Neuronal stem cell (in vitro differentiated cells): Measurements from ENCODE around the gene FLVCR2.

Source experiments
- DNase-seq: peaks from one replicate; pipeline ENCODE4 v3.0.0-alpha.2; 2013; ENCODE audit warnings: low spot score
- H2AFZ ChIP-seq: one replicate; pipeline ENCODE4 v1.6.1; 2013; ENCODE audit warnings: mild to moderate bottlenecking, low read length, inconsistent platforms
- H2AK5ac ChIP-seq: 2 replicates; pipeline ENCODE4 v1.6.1; 2013; ENCODE audit warnings: low read depth, mild to moderate bottlenecking, inconsistent platforms, low read length, moderate library complexity, mixed read lengths
- H2BK120ac ChIP-seq: 2 replicates; pipeline ENCODE4 v1.6.1; 2013; ENCODE audit warnings: low read depth, mild to moderate bottlenecking, inconsistent platforms, low read length, moderate library complexity, mixed read lengths
- H2BK12ac ChIP-seq: one replicate; pipeline ENCODE4 v1.6.1; 2013; ENCODE audit warnings: low read length, inconsistent platforms
- H2BK15ac ChIP-seq: 2 replicates; pipeline ENCODE4 v1.6.1; 2013; ENCODE audit warnings: mild to moderate bottlenecking, low read length, inconsistent platforms, mixed read lengths
- H2BK5ac ChIP-seq: one replicate; pipeline ENCODE4 v1.6.1; 2013; ENCODE audit warnings: inconsistent platforms, mild to moderate bottlenecking, low read length, moderate library complexity
- H3K14ac ChIP-seq: one replicate; pipeline ENCODE4 v1.6.1; 2013; ENCODE audit warnings: low read length, inconsistent platforms
- H3K18ac ChIP-seq: 2 replicates; pipeline ENCODE4 v1.6.1; 2013; ENCODE audit warnings: low read length, inconsistent platforms
- H3K23ac ChIP-seq: 2 replicates; pipeline ENCODE4 v1.6.1; 2013; ENCODE audit warnings: low read depth, mild to moderate bottlenecking, mixed read lengths, low read length, inconsistent platforms; ENCODE audit not compliant: poor library complexity
- H3K27ac ChIP-seq: replicated peaks from 3 replicates; pipeline ENCODE4 v1.5.1; 2013; ENCODE audit warnings: low read length, inconsistent platforms
- H3K27me3 ChIP-seq, 3 experiments: 2 replicates each; pipeline ENCODE4 v1.6.1; 2013; ENCODE audit warnings: low read length in 3 of 3, mild to moderate bottlenecking in 2 of 3, inconsistent platforms in 1 of 3, low read depth in 1 of 3, mixed read lengths in 1 of 3, moderate library complexity in 1 of 3; ENCODE audit not compliant: control insufficient read depth in 3 of 3, insufficient read depth in 3 of 3
- H3K36me3 ChIP-seq, 2 donors: replicated peaks in 1 of 2; 2 replicates each; pipeline ENCODE4 v1.6.1; 2013; ENCODE audit warnings: low read length in 2 of 2; ENCODE audit not compliant: control insufficient read depth in 2 of 2, insufficient read depth in 2 of 2
- H3K4ac ChIP-seq: 2 replicates; pipeline ENCODE4 v1.6.1; 2013; ENCODE audit warnings: inconsistent platforms, mild to moderate bottlenecking, low read length, moderate library complexity
- H3K4me1 ChIP-seq, 2 donors: 1 replicate in 1 of 2; 2 replicates in 1 of 2; pipeline ENCODE4 v1.6.1; 2013; ENCODE audit warnings: low read length in 2 of 2, low read depth in 1 of 2; ENCODE audit not compliant: control insufficient read depth in 2 of 2, insufficient read depth in 1 of 2
- H3K4me2 ChIP-seq: one replicate; pipeline ENCODE4 v1.6.1; 2013; ENCODE audit warnings: mild to moderate bottlenecking, low read length, inconsistent platforms; ENCODE audit not compliant: insufficient read depth, poor library complexity, severe bottlenecking
- H3K4me3 ChIP-seq, 2 donors: 2 replicates each; pipeline ENCODE4 v1.5.1; 2013; ENCODE audit warnings: low read length in 2 of 2, mild to moderate bottlenecking in 2 of 2, inconsistent platforms in 1 of 2, moderate library complexity in 1 of 2
- H3K79me1 ChIP-seq: one replicate; pipeline ENCODE4 v1.6.1; 2013; ENCODE audit warnings: low read depth, mild to moderate bottlenecking, inconsistent platforms, low read length, moderate library complexity
- H3K9ac ChIP-seq: one replicate; pipeline ENCODE4 v1.6.1; 2013; ENCODE audit warnings: mild to moderate bottlenecking, low read depth, low read length, inconsistent platforms; ENCODE audit not compliant: poor library complexity
- H3K9me3 ChIP-seq, 2 donors: replicated peaks in 1 of 2; 2 replicates each; pipeline versions ENCODE3 to v1.6.1; 2013; ENCODE audit warnings: low read length in 2 of 2, mild to moderate bottlenecking in 2 of 2, inconsistent platforms in 1 of 2, low read depth in 1 of 2, mixed read lengths in 1 of 2, moderate library complexity in 1 of 2; ENCODE audit not compliant: control insufficient read depth in 2 of 2, insufficient read depth in 1 of 2
- H4K8ac ChIP-seq: one replicate; pipeline ENCODE4 v1.6.1; 2013; ENCODE audit warnings: low read depth, mild to moderate bottlenecking, inconsistent platforms, low read length, moderate library complexity
- H4K91ac ChIP-seq: one replicate; pipeline ENCODE4 v1.6.1; 2013; ENCODE audit warnings: low read length, low read depth, mild to moderate bottlenecking, inconsistent platforms; ENCODE audit not compliant: poor library complexity
- WGBS, 2 donors: extraction: QIAGEN DNeasy Blood & Tissue Kit; methylation state at CpG; one replicate each; pipeline ENCODE4 v1.1.7; 2013; ENCODE audit warnings: missing lambda C conversion rate in 2 of 2, mixed read lengths in 1 of 2; ENCODE audit not compliant: insufficient read length in 2 of 2, insufficient replicate concordance in 1 of 2; ENCODE audit errors: extremely low coverage in 2 of 2; 5-methylcytosine and 5-hydroxymethylcytosine counted together

The FLVCR2 gene

DNA sequence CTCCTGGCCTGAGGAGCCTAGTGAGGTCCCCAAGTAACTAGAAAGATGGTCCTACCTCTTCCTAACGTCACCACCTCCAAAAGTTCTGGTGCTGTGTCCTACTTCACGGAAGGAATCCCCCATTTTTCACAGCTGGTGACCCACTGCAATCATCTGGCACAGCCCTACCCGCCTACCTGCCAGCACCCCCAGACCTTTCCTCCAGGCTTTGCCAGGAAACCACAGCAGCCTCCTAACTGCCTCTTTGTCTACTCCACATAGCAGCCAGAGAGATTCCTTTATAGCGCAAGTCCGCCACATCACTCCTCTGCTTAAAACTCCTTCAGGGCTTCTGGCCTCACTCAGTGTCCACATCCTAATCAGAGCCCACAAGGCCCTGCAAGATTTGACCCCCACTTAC is 13.4 kb upstream of the FLVCR2 start:
- no CpG with 5 or more reads among the region's 5 CpGs for WGBS, 2 donors
- H2BK5ac ChIP-seq, result no peak overlapping the region
- DNase-seq, result no peak
- no peak overlapping the region for H3K4me2 ChIP-seq
- H2BK120ac ChIP-seq, result no peak overlapping the region
- no peak overlapping the region for H3K4me3 ChIP-seq
- H3K27me3 ChIP-seq, result peaks cover 0 to 40% (median 0%) of the 10 kb centered on the region in 3 experiments
- H3K79me1 ChIP-seq, result no peaks in the 10 kb centered on the region
- no peak overlapping the region for H3K27ac ChIP-seq
- H4K8ac ChIP-seq, result no peak overlapping the region
- H3K36me3 ChIP-seq, result no peaks in the 10 kb centered on the region
- no peak overlapping the region for H2BK15ac ChIP-seq
- no peak overlapping the region for H4K91ac ChIP-seq
- H3K4ac ChIP-seq, result no peak overlapping the region
- no peak overlapping the region for H3K23ac ChIP-seq
- H3K14ac ChIP-seq, result no peak overlapping the region
- H3K9me3 ChIP-seq, result no peaks in the 10 kb centered on the region
- no peak overlapping the region for H2BK12ac ChIP-seq
- no peak overlapping the region for H2AK5ac ChIP-seq
- H2AFZ ChIP-seq, result no peak overlapping the region
- no peak overlapping the region for H3K9ac ChIP-seq
- no peaks in the 10 kb centered on the region for H3K4me1 ChIP-seq
- no peak overlapping the region for H3K18ac ChIP-seq

DNA sequence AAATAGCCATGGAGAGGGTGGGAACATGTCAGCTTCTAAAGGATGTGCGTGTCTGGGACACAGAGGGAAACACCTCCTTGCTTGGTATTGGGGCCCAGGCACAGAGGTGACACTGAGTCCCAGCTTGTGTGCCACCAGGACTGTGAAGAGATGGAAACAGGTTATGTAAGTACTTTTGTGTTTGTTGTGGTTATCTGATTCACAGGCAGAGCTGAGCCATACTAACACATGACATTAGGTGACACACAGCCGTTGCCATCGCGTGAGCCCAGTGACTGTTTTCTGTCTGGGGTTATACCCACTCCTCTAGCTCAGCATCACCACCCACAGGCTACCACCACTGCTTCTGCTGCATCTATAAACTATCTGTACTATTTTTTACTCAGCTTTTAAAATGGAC is 12.1 kb upstream of the FLVCR2 start:
- Histone ChIP-seq H3K4me1 (no peaks in the 10 kb centered on the region), H2BK15ac (no peak overlapping the region), H4K91ac (no peak overlapping the region), H3K79me1 (no peaks in the 10 kb centered on the region), H3K4me2 (no peak overlapping the region), H2AK5ac (no peak overlapping the region), H2BK12ac (no peak overlapping the region), H3K4ac (no peak overlapping the region), H4K8ac (no peak overlapping the region), H2BK120ac (no peak overlapping the region), H2BK5ac (no peak overlapping the region), H3K14ac (no peak overlapping the region), H3K4me3 (no peak overlapping the region), H3K27me3 (peaks cover 0 to 43% (median 0%) of the 10 kb centered on the region in 3 experiments), H2AFZ (no peak overlapping the region), H3K9ac (no peak overlapping the region), H3K36me3 (no peaks in the 10 kb centered on the region), H3K23ac (no peak overlapping the region), H3K27ac (no peak overlapping the region), H3K9me3 (no peaks in the 10 kb centered on the region), H3K18ac (no peak overlapping the region)
- WGBS, 2 donors, result no CpG with 5 or more reads among the region's 4 CpGs
- DNase-seq, result no peak

DNA sequence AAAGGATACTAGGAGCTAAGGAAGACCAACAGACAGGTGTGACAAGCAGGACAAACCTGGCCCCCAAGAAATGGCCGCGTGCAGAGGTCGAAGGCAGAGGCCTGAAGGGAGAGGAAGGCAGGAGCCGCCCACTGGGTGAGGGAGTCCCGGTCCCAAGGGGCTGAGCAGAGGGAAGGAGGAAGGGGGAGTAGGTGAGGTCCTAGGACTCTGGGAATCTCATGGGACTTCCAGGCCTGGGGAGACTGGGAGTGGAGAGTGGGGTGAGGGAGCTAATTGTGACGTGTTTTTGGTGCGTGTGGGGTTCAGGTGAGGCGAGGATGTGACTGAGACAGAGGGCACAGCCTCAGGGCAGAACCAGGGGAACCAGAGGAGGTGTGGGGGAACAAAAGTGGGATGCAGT is 11.7 kb upstream of the FLVCR2 start:
- Histone ChIP-seq H3K4me2 (no peak overlapping the region), H3K14ac (no peak overlapping the region), H2AK5ac (no peak overlapping the region), H2BK5ac (no peak overlapping the region), H3K9me3 (no peaks in the 10 kb centered on the region), H4K8ac (no peak overlapping the region), H3K27ac (no peak overlapping the region), H3K23ac (no peak overlapping the region), H2AFZ (no peak overlapping the region), H3K4me3 (no peak overlapping the region), H4K91ac (no peak overlapping the region), H2BK120ac (no peak overlapping the region), H3K27me3 (peaks cover 0 to 43% (median 0%) of the 10 kb centered on the region in 3 experiments), H3K4ac (no peak overlapping the region), H3K18ac (no peak overlapping the region), H3K79me1 (no peaks in the 10 kb centered on the region), H3K36me3 (no peaks in the 10 kb centered on the region), H2BK15ac (no peak overlapping the region), H2BK12ac (no peak overlapping the region), H3K4me1 (no peaks in the 10 kb centered on the region), H3K9ac (no peak overlapping the region)
- no CpG with 5 or more reads among the region's 8 CpGs for WGBS, 2 donors
- no peak for DNase-seq

DNA sequence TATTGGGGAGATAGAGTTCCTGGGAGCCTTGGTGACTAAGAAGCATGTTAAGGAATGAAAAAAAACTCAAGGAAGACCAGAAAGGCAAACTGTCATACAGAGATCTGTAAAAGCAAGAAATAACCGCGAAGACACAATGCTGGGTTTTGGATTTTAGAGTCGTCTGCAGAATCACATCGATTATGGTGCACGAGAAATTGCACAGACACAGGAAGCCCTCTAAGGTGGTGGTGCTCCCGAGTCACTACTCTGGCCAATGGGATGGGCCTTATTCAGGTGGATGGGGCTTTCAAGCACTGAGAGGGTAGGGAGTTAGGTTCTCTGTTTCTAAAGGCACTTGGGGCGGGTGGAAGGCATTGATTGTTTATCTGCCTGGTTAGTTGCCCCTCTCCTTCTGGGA is 10.3 kb upstream of the FLVCR2 start:
- Histone ChIP-seq H4K91ac (no peak overlapping the region), H2AK5ac (no peak overlapping the region), H3K27ac (no peak overlapping the region), H3K36me3 (no peaks in the 10 kb centered on the region), H4K8ac (no peak overlapping the region), H3K14ac (no peak overlapping the region), H3K4me2 (no peak overlapping the region), H3K9ac (no peak overlapping the region), H2BK15ac (no peak overlapping the region), H2BK12ac (no peak overlapping the region), H3K9me3 (no peaks in the 10 kb centered on the region), H2BK120ac (no peak overlapping the region), H3K4ac (no peak overlapping the region), H3K79me1 (no peaks in the 10 kb centered on the region), H3K18ac (no peak overlapping the region), H3K27me3 (peaks cover 0 to 35% (median 0%) of the 10 kb centered on the region in 3 experiments), H2AFZ (no peak overlapping the region), H3K23ac (no peak overlapping the region), H2BK5ac (no peak overlapping the region), H3K4me1 (no peaks in the 10 kb centered on the region), H3K4me3 (no peak overlapping the region)
- DNase-seq, result no peak
- no CpG with 5 or more reads among the region's 7 CpGs for WGBS, 2 donors
